ENCODE results near the gene TCTA.

Gene TCTA

DNA sequence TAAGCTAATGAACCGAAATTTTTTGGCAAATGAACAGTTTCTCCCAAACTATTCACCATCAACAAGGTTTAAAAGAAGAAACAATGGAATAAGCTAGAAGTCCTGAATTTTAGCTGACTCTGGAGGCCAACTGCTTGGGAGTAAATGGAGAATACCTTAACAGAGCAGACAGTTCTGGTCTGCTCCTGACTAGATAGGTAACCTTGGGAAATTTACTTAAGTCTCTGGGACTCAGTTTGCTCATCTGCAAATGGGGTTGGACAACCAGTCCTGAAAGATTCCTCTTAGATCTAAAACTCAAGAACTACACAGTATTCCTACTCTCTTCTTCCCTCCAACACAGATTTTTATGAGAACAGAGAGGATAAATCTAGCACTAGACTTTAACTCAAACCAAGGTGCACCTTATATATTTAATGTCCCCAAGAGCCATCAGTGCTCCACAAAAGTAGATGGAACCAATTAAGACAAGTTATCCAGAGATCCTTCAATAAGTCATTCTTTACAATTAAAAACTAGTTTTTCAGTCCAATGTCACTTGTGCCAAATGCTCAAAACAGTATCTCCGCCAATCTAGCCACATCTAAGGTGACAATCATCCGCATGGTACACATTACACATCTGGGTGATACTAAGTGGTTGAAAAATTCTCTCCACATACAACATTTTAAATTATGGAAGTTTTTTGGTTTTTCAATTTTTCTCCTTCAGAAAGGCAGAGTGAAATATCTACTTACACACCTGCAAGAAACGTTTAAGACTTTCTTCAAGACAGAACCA, 2.0 kb upstream of the TCTA start:
- in situ Hi-C loops (cut with HindIII; ENCODE audit: low sequenced_read_pairs), result no loop called here

DNA sequence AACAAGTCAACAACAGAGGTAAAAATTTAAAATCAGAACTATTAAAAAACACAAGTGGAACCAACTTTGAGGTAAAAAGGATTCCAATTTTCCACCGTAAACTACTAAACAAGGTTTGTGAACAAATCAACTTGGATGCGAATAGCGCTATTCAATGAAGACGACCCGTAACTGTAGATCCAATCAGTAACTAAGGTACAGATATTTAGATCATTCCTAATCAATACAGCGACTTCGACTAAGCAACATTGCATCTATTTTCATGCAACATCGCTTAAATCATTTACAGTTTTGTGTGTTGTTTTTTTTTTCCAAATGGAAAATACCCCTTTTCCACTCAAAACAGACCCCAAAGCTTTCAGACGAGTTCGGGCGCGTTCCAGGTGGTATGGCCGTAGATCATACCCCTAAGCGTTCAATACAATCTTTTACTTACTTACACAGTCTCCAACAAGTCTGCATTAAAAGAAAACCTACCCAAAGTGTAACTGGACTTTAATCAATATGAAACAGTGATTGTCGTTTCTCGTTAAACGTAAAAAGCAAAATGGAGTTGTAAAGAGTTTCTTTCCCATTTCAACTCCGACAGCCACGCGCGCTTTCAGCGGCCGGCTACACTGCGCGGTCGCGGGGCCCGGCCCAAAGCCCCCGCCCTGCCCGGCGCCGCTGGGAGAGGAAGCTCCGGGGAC, 1.2 kb upstream of the TCTA start:
- in situ Hi-C loops (cut with HindIII; ENCODE audit: low sequenced_read_pairs), result no loop called here

DNA sequence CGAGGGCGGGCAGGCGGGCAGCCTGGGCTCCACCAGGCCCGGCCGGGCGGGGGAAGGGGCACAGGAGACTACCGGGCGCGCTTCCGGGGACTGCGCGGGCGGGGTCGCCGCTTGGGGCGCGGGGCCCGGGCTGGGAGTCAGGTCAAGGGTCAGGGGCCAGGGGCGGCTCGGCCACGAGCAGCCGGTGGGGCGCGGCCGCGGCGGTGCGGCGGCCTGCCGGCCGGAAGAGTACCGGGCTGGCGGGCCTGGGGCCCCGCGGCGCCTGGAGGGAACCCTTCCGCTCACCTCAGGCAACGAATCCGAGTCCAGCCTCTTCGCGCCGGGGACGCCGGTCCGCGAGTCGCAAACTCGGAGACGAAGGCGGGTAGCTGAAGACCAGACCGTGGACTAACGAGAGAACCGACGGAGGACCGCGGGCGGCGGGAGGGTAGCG, 672 bp upstream of the TCTA start:
- in situ Hi-C loops (cut with HindIII; ENCODE audit: low sequenced_read_pairs), result no loop called here

DNA sequence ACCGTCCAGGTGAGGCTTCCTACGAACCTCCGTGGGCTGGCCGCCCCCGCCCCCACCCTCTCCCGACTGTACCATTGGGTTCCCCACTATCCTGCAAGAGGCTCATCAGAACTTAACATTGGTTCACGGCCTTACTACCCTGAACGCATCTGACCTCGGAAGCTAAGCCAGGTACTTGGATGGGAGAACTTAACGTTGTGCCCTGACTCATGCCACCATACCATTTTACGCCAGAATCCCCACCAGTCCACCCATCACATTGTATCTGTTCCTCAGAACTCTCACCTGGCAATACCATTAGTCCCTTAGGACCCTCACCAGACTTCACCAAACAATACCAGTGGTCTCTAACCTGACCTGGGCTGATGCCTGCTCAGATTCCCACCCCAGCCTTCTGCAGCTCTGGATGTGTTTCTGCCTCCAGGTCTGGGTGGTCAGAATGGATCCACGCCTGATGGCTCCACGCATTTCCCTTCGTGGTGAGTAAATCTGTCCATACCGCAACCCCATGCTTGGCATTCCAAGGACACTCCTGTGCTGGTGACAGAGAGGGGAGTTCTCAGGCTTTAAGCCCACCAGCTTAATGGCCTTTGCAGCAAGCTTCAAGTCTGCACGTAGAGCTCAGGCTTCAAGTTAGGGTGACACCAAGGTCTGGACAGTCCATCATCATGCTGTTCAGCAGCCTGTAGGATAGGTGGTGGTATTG, 562 bp downstream of the TCTA start:
- in situ Hi-C loops (cut with HindIII; ENCODE audit: low sequenced_read_pairs), result no loop called here

DNA sequence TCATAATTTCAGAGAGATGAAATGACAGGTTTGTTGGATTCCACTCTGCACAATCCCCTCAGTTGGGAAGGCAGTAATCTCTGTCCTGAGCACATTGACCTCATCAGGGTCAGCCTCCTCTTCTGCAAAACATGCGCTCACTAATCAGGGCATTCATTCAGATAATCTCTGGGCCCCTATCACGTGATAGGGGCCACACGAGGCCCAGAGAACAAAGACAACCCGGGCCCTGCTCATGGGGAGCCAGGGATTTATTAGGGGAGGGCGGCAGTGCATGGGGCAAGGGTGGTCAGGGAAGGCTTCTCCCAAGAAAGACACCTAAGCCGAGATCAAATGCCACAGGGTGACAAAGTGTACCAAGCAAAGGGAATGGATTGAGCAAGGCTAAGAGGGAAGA, 1.1 kb downstream of the TCTA start:
- in situ Hi-C loops (cut with HindIII; ENCODE audit: low sequenced_read_pairs), result no loop called here

DNA sequence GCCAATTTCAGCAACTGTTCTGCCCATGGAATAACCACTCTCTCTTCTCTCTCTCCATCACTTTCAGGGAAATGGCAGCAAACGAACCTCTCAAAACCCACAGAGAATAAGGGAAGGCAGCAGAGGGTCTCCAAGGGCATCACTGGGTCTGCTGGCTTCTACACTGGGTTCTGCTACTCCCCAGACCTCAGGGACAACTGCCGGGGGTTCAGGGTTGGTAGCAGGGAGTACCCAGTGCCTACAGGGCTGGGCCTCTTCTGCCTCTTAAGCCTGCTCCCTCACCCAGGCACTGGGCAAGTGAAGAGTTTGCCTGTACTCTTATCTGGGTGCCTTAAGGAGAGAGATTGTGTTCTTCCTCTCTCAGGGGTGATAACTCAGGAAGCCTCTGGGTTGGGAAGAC, 2.5 kb downstream of the TCTA start:
- in situ Hi-C loops (cut with HindIII; ENCODE audit: low sequenced_read_pairs), result no loop called here

DNA sequence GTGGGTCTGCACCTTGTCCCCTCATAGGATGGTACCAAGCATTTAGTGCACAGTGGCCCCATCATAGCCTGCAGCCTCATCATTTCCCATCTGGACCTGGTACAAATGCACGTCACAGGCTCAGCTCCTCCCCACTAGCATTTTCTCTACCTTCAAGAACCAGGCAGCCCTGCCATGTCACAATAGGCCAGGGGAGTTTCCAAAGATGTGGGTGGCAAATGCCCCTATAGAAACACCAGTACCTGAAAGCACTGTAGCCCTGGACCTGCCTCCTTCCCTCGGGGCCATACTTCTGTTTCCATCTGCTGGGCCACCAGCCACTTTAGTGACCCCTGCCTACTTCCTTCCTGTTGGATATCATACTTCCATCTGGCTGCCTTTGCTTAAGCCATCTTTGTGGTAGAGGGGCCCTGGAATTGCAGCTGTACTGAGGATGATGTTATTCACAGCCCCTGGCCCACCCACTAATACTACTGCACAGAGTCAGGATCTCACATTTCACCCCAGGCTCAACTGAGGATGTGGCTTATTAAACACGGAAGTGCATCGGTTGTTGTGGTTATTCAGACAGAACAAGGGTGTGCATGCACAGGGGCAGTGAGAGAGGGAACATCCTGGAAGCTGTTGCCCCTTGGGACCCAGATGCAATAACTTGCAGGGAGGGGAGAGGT, 3.8 kb downstream of the TCTA start:
- in situ Hi-C loops (cut with HindIII; ENCODE audit: low sequenced_read_pairs), result no loop called here

DNA sequence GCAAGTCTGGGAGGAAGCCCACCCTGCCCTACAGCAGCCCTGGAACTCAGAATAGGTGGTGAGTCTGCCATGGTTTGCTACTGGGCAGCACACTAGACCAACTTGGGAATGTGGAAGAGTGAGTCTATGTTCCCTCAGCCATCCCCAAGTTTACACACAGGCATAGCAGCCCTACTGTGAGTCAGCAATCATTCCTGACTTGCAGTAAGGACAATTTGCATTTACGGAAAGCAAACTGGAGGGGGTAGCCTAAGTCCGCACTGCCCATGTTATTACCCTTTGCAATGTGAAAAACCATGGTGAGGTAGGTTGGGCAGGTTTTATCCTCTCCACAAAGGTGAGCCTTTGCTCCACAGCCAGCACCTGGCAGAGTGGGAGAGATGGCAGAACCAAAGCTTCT, 4.6 kb downstream of the TCTA start:
- in situ Hi-C loops (cut with HindIII; ENCODE audit: low sequenced_read_pairs), result no loop called here

DNA sequence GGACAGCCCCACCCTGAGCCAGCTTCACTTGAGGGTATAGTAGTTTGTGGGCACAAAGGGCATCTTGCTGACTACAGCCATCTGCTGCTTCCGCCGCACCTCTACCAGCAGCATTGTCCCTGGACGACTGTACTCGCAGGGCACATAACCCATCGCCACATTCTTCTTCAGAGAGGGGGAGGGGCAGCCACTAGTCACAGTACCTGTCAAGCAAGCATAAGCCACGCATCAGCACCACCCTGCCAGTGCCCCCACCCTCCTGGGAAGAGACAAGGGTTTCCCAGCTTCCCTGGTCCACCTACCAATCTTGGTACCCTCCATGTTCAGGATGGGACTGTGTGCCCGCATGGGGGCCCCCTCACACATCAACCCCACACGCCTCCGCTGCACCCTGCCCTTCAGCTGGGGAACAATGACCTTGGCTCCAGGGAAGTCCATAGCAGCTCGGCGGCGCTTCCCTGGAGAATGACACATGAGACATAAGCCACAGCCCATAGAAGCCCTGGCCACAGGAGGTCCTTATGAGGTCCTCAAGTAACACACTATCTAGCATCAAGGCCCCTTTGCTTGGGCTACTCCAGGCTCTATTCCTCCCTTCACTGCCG, 5.4 kb downstream of the TCTA start:
- in situ Hi-C loops (cut with HindIII; ENCODE audit: low sequenced_read_pairs), result no loop called here

DNA sequence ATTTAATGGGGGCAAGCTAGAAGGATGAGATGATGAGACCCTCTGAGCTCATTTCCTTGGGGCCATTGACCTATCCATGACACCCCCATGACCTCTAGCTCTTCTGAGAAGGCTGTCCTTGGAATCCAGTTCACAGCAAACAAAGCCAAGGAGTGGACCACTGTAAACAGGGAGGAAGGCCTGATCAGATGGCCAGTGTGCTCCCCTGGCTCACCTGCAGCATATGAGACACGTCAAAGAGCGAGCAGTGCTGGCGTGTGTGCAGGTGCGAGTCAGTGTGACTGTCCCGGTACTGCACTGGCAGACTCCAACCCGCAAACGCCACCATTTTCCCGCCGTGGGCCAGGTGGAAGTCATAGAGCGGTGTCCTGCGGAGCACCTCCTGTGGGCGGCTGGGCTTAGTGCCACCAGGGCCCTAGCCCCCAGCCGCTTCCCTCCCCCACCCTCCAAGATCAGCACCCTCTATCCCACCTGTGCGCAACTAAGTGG, 9.7 kb downstream of the TCTA start:
- in situ Hi-C loops (cut with HindIII; ENCODE audit: low sequenced_read_pairs), result no loop called here

DNA sequence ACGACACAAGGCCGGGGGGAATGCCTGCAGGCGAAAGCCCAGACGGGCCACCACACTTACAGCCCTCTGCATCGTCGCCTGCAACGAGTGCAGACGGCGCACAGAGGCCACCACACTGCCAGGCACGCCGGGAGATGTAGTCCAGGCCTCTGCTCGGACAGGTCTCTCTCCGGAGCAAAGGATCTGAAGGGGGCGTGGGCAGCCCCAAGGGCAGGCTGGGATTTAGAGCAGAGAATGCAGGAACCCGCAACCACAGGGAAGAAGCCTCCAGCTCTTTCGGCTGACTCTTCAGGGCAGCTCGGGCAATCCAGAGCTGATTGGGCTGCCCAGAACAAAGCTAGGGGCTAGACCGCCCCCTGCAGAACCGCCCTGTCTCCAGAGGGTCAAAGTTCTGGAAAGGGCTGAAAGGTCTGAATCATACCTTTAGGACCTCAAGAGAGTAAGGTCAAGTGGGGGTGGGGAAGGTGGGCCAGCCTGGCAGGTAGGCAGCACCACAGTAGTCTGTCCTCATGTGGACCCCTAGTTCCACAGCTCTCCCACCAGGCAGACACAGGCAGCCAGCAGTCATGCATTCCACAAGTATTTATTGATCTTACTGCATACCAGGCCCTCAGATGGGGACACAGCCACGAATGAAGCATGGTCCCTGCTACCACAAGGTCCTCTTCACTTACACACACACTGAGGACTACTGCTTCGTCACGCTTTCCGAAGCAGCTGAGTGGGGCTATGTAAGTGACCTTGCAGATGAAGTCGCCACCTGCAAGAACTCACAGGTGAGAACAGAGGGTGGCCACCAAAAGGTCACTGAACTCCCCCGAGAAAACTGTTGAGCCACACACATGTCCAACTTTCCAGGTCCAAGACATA, 10.4 kb downstream of the TCTA start, which contains the start of gene AMT:
Gene AMT, minus strand, starts transcription at position 95 of the 870 bp plus-strand sequence. Its CDS starts 23 bp downstream, at position 72.
- in situ Hi-C loops (cut with HindIII; ENCODE audit: low sequenced_read_pairs), result no loop called here

DNA sequence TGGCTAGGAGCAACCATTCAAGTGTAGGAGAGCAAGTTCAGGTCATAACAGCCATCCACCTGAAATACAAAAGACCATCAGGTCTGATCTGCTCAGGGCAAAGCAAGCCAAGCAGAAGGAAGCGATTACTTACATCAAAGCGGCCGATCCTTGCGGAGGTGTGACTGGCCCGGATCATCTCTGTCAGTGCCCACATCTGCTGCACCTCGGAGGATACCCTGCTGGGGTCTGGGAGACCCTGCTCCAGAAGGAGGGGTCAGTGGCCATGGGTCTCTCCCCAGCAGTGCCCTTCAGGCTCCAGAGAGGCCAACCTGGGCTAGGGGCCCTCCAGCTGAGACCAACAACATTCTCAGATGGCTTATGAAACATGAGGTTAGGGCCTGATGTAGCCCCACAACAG, 12.6 kb downstream of the TCTA start:
- in situ Hi-C loops (cut with HindIII; ENCODE audit: low sequenced_read_pairs), result no loop called here

DNA sequence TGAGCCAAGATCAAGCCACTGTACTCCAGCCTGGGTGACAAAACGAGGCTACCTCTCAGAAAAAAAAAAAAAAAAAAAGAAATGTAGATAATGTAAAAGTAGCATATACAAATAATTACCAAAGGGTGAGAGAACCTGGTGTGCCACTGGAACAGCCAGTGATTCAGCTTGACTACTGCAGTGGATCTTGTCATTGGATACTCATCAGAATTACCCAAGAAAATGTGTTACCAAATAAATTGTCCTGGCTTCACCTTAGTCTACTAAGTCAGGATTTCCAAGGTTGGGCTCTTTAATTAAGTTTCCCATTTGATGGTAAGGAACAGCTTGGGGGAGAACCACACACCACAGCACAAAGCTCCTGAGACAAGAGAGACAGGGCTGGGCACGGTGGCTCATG, 15.4 kb downstream of the TCTA start:
- in situ Hi-C loops (cut with HindIII; ENCODE audit: low sequenced_read_pairs), result no loop called here

DNA sequence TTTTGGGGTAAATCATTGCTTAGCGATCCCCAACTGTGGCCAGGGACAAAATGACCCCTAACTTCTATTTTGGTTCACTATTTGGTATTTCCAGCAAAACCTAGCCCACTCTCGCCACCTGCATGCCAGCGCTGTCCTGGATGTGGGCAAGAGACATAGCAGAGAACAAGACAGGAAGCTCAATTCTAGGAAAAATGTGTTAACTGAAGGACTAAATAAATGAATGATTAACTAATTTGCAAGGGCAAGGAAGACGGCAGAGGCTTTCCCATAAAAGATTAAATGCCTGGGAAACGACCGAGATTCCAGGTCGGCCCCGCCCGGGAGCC, 16.5 kb downstream of the TCTA start:
- in situ Hi-C loops (cut with HindIII; ENCODE audit: low sequenced_read_pairs), result no loop called here

DNA sequence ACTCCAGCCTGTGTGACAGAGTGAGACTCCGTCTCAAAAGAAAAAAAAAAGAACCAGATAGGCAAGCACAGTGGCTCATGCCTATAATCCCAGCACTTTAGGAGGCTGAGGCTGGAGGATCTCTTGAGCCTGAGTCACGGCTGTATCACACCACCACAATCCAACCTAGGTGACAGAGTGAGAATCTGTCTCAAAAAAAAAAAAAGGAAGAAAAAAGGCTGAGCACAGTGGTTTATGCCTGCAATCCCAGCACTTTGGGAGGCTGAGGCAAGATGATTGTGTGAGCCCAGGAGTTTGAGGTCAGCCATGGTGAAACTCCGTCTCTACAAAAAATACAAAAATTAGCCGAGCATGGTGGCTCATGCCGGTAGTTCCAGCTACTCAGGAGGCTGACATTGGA, 22.5 kb downstream of the TCTA start:
- in situ Hi-C loops (cut with HindIII; ENCODE audit: low sequenced_read_pairs), result no loop called here

DNA sequence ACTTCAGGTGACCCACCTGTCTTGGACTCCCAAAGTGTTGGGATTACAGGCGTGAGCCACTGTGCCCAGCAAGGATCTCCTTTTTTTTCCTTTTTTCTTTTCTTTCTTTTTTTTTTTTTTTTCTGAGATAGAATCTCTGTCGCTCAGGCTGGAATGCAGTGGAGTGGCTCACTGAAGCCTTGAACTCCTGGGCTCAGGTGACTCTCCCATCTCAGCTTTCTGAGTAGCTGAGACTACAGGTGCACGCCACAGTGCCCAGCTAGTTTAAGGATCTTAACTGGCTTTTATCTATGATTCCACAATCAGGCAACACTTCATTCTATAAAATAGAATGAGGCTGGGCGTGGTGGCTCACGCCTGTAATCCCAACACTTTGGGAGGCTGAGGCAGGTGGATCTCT, 33.2 kb downstream of the TCTA start:
- in situ Hi-C loops (cut with HindIII; ENCODE audit: low sequenced_read_pairs), result no loop called here

DNA sequence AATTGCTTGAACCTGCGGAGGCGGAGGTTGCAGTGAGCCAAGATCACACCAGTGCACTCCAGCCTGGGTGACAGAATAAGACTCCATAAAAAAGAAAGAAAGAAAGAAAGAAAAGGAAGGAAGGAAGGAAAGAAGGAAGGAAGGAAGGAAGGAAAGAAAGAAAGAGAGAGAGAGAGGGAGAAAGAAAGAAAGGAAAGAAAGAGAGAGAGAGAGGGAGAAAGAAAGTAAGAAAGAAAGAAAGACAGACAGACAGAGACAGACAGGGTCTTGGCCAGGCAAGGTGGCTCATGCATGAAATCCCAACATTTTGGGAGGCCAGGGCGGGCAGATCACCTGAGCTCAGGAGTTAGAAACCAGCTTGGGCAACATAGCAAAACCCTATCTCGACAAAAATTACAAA, 41.4 kb downstream of the TCTA start:
- in situ Hi-C loops (cut with HindIII; ENCODE audit: low sequenced_read_pairs), result no loop called here

DNA sequence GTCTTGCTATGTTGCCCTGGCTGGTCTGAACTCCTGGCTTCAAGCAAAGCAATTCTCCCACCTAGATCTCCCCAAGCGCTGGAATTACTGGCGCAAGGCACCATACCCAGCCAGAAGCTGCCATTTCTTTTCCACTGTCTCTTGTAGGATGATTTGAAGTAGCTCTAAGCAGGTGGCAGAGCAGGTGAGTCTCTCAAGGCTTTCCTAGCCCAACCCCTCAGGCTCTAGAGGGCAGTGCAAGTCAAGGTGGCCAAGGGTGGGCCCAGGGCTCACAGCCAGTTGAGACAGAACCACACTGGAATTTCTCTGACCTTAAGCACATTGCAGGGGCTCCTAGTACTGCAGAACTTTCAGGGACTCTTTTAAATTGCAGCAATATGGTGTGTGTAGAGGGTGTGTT, 42.2 kb downstream of the TCTA start:
- in situ Hi-C loops (cut with HindIII; ENCODE audit: low sequenced_read_pairs), result no loop called here

DNA sequence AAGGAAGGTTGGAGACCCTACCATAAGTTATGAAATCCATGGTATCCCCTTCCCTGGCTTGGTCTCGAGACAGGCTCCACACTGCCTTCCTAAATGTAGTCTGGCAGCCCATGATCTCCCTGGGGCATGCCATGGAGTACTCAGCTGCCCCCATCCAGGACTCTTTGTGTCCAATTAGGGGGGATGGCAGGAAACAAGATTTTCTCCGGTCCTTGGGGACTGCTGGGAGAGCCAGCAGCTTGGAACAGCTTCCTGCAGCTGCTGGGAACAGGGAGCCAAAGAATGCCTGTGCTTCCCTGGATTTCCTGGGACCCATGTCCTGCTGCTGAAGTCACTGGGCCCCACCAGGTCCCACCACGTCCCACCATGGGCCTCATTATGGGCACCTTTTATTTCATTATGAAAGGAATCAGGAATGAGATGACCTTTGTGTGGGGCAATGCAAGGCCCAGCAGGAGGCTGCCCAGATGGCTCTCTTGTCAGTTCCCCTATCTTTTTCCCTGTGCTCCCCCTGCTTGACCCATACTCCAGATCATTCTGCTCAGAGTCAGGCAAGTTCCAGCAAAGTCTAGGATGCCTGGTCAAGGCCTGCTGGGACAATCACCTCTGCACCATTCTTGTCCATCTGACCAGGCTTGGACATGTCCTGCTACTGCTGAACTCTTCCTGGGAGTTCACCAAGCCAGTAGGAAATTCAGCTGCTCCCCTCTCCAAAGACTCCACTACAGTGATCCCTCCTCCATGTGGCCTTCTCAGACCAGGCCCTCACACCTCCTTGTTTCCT, 42.9 kb downstream of the TCTA start:
- in situ Hi-C loops (cut with HindIII; ENCODE audit: low sequenced_read_pairs), result no loop called here
